CD14-positive monocyte (primary cell): ENCODE results near the gene CNTNAP2. TPM values are rescaled to one million over a fixed set of nuclear protein-coding genes. Genes with fewer than 3 reads are reported as not detected.

ENCODE experiments used
- DNase-seq, 3 donors: peaks; one replicate each; pipeline ENCODE4 v3.0.0-alpha.2; 2011 to 2022
- H2AFZ ChIP-seq: 2 replicates; pipeline ENCODE4 v1.6.0; 2012; ENCODE audit warnings: mild to moderate bottlenecking, low read depth, low read length, inconsistent platforms; ENCODE audit not compliant: insufficient read depth, poor library complexity, severe bottlenecking
- H3K27ac ChIP-seq, 2 donors: 1 replicate in 1 of 2; 2 replicates in 1 of 2; pipeline ENCODE4 v1.5.1; 2012 to 2013; ENCODE audit warnings: low read length in 2 of 2, control low read depth in 1 of 2, inconsistent platforms in 1 of 2, low read depth in 1 of 2, mild to moderate bottlenecking in 1 of 2
- H3K27me3 ChIP-seq, 2 donors: one replicate each; pipeline versions ENCODE4 v1.6.0 to v1.6.1; 2011 to 2013; ENCODE audit warnings: low read length in 2 of 2; ENCODE audit not compliant: control insufficient read depth in 2 of 2, insufficient read depth in 2 of 2
- H3K36me3 ChIP-seq, 2 donors: replicated peaks in 1 of 2; 1 replicate in 1 of 2; 2 replicates in 1 of 2; pipeline versions ENCODE4 v1.5.1 to v1.6.1; 2012 to 2013; ENCODE audit warnings: low read length in 2 of 2, control low read depth in 1 of 2, inconsistent platforms in 1 of 2, mild to moderate bottlenecking in 1 of 2; ENCODE audit not compliant: insufficient read depth in 2 of 2, control insufficient read depth in 1 of 2
- H3K4me1 ChIP-seq, 2 donors: 1 replicate in 1 of 2; 2 replicates in 1 of 2; pipeline versions ENCODE4 v1.5.1 to v1.6.1; 2012 to 2013; ENCODE audit warnings: low read length in 2 of 2, control low read depth in 1 of 2, inconsistent platforms in 1 of 2, mild to moderate bottlenecking in 1 of 2, moderate library complexity in 1 of 2; ENCODE audit not compliant: insufficient read depth in 2 of 2, control insufficient read depth in 1 of 2
- H3K4me2 ChIP-seq: replicated peaks from 2 replicates; pipeline ENCODE3; 2012; ENCODE audit warnings: low read length, moderate library complexity, mild to moderate bottlenecking; ENCODE audit not compliant: poor library complexity, severe bottlenecking; ENCODE audit errors: extremely low read depth
- H3K4me3 ChIP-seq, 3 experiments: fragments of 200-600 bp in 1 of 3; sonication (generic) in 1 of 3; replicated peaks in 1 of 3; 1 replicate in 2 of 3; 2 replicates in 1 of 3; pipeline ENCODE4 v1.5.1; 2011 to 2013; ENCODE audit warnings: low read length in 3 of 3, mild to moderate bottlenecking in 3 of 3, control low read depth in 2 of 3, low read depth in 2 of 3, inconsistent platforms in 1 of 3, moderate library complexity in 1 of 3
- H3K79me2 ChIP-seq: 2 replicates; pipeline ENCODE4 v1.6.0; 2012; ENCODE audit warnings: mild to moderate bottlenecking, control low read depth, inconsistent platforms, low read length, moderate library complexity; ENCODE audit not compliant: insufficient read depth
- H3K9ac ChIP-seq: 2 replicates; pipeline ENCODE4 v1.6.0; 2017; ENCODE audit warnings: low read length, mild to moderate bottlenecking; ENCODE audit not compliant: insufficient read depth, poor library complexity, severe bottlenecking
- H3K9me3 ChIP-seq, 2 donors: replicated peaks in 1 of 2; 1 replicate in 1 of 2; 2 replicates in 1 of 2; pipeline versions ENCODE4 v1.5.1 to v1.6.1; 2012 to 2013; ENCODE audit warnings: low read length in 2 of 2, control low read depth in 1 of 2; ENCODE audit not compliant: control insufficient read depth in 1 of 2, insufficient read depth in 1 of 2
- H4K20me1 ChIP-seq: 2 replicates; pipeline ENCODE4 v1.6.0; 2012; ENCODE audit warnings: mild to moderate bottlenecking, low read length, control low read depth, moderate library complexity; ENCODE audit not compliant: insufficient read depth
- H3K27ac Mint-ChIP-seq, 7 donors: one replicate each; pipeline ENCODE4 v1.8.0; 2020; ENCODE audit warnings: mild to moderate bottlenecking in 7 of 7, mixed read lengths in 7 of 7, moderate library complexity in 6 of 7, inconsistent platforms in 2 of 7
- H3K27me3 Mint-ChIP-seq, 3 donors: one replicate each; pipeline ENCODE4 v1.8.0; 2021 to 2022; ENCODE audit warnings: low read depth in 3 of 3, mild to moderate bottlenecking in 3 of 3, mixed read lengths in 3 of 3, moderate library complexity in 3 of 3, inconsistent platforms in 1 of 3
- H3K36me3 Mint-ChIP-seq, 2 donors: one replicate each; pipeline ENCODE4 v1.8.0; 2020; ENCODE audit warnings: mixed read lengths in 2 of 2, inconsistent platforms in 1 of 2, mild to moderate bottlenecking in 1 of 2
- H3K4me1 Mint-ChIP-seq: one replicate; pipeline ENCODE4 v1.8.0; 2020; ENCODE audit warnings: mild to moderate bottlenecking, mixed read lengths
- H3K4me3 Mint-ChIP-seq, 2 donors: one replicate each; pipeline ENCODE4 v1.8.0; 2020; ENCODE audit warnings: mild to moderate bottlenecking in 2 of 2, mixed read lengths in 2 of 2, moderate library complexity in 1 of 2
- H3K9me3 Mint-ChIP-seq, 7 donors: one replicate each; pipeline ENCODE4 v1.8.0; 2020 to 2022; ENCODE audit warnings: mixed read lengths in 7 of 7, mild to moderate bottlenecking in 6 of 7, moderate library complexity in 6 of 7, inconsistent platforms in 2 of 7
- WGBS: methylation state at CpG from one replicate; pipeline ENCODE4 v1.1.5; 2013; ENCODE audit warnings: missing lambda C conversion rate; ENCODE audit not compliant: insufficient coverage; 5-methylcytosine and 5-hydroxymethylcytosine counted together
- intact Hi-C, 2 donors: fragments of 100-400 bp; cut with micrococcal nuclease; formaldehyde crosslinking; loops; one replicate each; pipeline versions ENCODE4 v1.15.0 to v1.15.1; 2023
- polyA plus RNA-seq, 3 donors: library from polyadenylated mRNA; depleted of rRNA in 1 of 3; unstranded in 2 of 3; stranded (reverse) in 1 of 3; fragments of 300-500 nt in 2 of 3; fragments of >200 nt in 1 of 3; fragmentation: Illumina TruSeq in 2 of 3; gene quantifications; 1 replicate in 2 of 3; 2 replicates in 1 of 3; pipeline ENCODE4 v1.2.3, GENCODE V29; 2012 to 2021
- TF ChIP-seq, protein P1 (sequence below): fragments of 200-600 bp; IDR thresholded peaks from one replicate; pipeline ENCODE4 v1.8.0; 2022; ENCODE audit warnings: antibody characterized with exemption, mild to moderate bottlenecking

CNTNAP2 gene
- polyA plus RNA-seq, 3 donors: 0.01 TPM; not detected in 2

DNA sequence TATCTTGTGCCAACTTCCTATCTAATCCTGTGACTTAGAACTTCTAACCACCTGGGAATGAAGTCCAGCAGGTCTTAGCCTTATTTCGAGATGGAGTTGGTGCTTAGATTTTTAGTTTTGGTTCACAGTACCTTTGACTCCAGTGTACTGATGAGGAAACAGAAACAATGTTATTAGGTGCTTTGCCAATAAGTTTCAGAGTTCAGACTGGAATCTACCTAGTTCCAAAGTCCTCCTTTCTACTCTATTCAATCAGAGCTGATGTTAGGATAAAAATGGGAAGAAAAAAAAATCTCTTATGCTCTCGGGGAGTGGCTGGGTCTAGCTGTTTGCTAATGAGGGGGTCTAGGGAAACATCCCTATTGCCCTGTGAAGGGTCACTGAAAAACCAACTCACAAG lies 1867.7 kb downstream of the CNTNAP2 start:
- no peaks in the 10 kb centered on the region for H3K36me3 ChIP-seq
- no peaks in the 10 kb centered on the region for H4K20me1 ChIP-seq
- Mint-ChIP-seq H3K4me3 (no peak overlapping the region), H3K27ac (no peak overlapping the region), H3K27me3 (peaks cover 0 to 2% (median 0%) of the 10 kb centered on the region in 3 donors), H3K4me1 (no peaks in the 10 kb centered on the region), H3K36me3 (no peaks in the 10 kb centered on the region), H3K9me3 (peaks cover 0 to 13% (median 6%) of the 10 kb centered on the region in 7 donors)
- H3K27ac ChIP-seq: no peak overlapping the region
- H3K4me3 ChIP-seq: no peak overlapping the region
- TF ChIP-seq, protein P1, sequence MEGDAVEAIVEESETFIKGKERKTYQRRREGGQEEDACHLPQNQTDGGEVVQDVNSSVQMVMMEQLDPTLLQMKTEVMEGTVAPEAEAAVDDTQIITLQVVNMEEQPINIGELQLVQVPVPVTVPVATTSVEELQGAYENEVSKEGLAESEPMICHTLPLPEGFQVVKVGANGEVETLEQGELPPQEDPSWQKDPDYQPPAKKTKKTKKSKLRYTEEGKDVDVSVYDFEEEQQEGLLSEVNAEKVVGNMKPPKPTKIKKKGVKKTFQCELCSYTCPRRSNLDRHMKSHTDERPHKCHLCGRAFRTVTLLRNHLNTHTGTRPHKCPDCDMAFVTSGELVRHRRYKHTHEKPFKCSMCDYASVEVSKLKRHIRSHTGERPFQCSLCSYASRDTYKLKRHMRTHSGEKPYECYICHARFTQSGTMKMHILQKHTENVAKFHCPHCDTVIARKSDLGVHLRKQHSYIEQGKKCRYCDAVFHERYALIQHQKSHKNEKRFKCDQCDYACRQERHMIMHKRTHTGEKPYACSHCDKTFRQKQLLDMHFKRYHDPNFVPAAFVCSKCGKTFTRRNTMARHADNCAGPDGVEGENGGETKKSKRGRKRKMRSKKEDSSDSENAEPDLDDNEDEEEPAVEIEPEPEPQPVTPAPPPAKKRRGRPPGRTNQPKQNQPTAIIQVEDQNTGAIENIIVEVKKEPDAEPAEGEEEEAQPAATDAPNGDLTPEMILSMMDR: no peak
- H3K4me2 ChIP-seq: no peak overlapping the region
- H2AFZ ChIP-seq: no peak overlapping the region
- H3K4me1 ChIP-seq: no peaks in the 10 kb centered on the region
- H3K9me3 ChIP-seq: no peaks in the 10 kb centered on the region
- intact Hi-C loops: no loop called here
- H3K27me3 ChIP-seq: no peaks in the 10 kb centered on the region
- no peak for DNase-seq
- no peaks in the 10 kb centered on the region for H3K79me2 ChIP-seq
- no CpG with 5 or more reads among the region's 2 CpGs for WGBS
- no peak overlapping the region for H3K9ac ChIP-seq

GRCh38 chr7:147990079-147990478 lies 1873.5 kb downstream of the CNTNAP2 start:
- TF ChIP-seq, protein P1: no peak
- no peak for DNase-seq
- H3K4me2 ChIP-seq: no peak overlapping the region
- H3K27ac ChIP-seq: no peak overlapping the region
- no peak overlapping the region for H2AFZ ChIP-seq
- H3K36me3 ChIP-seq: no peaks in the 10 kb centered on the region
- 67% methylated on average over 1 of the region's 1 CpG for WGBS
- no peaks in the 10 kb centered on the region for H3K79me2 ChIP-seq
- intact Hi-C loops: no loop called here
- H3K4me3 ChIP-seq: no peak overlapping the region
- Mint-ChIP-seq H3K36me3 (no peaks in the 10 kb centered on the region), H3K4me1 (no peaks in the 10 kb centered on the region), H3K27ac (no peak overlapping the region), H3K9me3 (peaks cover 9 to 21% (median 13%) of the 10 kb centered on the region in 7 donors), H3K27me3 (peaks cover 0 to 2% (median 0%) of the 10 kb centered on the region in 3 donors), H3K4me3 (no peak overlapping the region)
- H3K27me3 ChIP-seq: no peaks in the 10 kb centered on the region
- peaks cover 5 to 6% of the 10 kb centered on the region in 2 donors for H3K9me3 ChIP-seq
- H3K4me1 ChIP-seq: no peaks in the 10 kb centered on the region
- H3K9ac ChIP-seq: no peak overlapping the region
- no peaks in the 10 kb centered on the region for H4K20me1 ChIP-seq
